Limb (tissue), 2 donors: ENCODE measurements around the gene PROKR1.
A peak's percentile ranks its signal among the peaks of the same experiment; 100 is the strongest.
"Not testable (repeated sequence)": the region's sequence is repeated elsewhere in the genome, so short reads cannot be mapped to it uniquely, and the experiment has no call there.

Experiments
- DNase-seq, 2 donors: peaks; one replicate each; pipeline ENCODE4 v3.0.0-alpha.2; 2016; ENCODE audit errors: extremely low spot score in 2 of 2

Gene PROKR1

GRCh38 chr2:68653538-68653982, 10.2 kb downstream of the PROKR1 start:
- peak in 1 of 2 donors; percentile 51 for DNase-seq

DNA sequence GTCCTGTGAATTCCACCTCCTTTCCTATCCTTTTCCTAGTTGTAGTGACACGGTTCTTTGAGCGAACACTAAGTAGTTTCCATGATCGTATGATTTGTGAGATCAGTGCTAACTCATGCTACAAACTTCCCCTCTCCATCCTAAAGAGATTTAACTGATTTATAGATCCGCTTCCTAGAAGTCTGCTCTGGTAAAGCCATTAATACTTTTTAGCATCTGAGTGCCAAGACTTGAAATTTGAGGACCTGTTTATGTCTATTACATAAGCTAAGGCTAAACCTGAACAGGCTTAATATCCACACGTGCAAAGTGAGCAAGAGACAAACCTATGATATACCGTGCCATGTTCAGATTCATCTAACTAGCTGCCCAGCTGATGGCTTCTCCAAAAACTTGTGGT, 14.9 kb downstream of the PROKR1 start:
- DNase-seq, result peak in 1 of 2 donors; percentile 78

DNA sequence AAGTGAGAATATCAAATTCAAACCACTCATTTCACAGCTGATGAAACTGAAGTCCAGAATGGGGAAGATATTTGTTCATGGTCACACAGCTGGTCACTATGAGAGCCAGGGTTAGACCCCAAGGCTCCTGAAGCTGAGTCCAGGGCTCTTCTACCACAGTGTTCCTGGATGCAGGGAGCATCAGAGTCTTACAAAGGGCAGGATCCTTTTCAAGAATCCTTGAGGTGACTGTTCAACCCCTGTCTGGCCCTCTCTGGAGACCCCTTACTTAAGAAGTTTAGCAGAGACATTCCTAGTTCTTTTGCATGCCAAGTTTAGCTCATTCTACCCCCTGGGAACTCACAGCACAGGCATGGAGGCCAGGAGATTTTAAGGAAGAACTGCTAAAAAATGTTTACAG, 15.7 kb downstream of the PROKR1 start:
- no peak for DNase-seq

GRCh38 chr2:68660658-68661057, 17.3 kb downstream of the PROKR1 start:
- DNase-seq, result no peak

- no peak for DNase-seq
These were observed 19.1 kb downstream of the PROKR1 start for GRCh38 chr2:68662466-68662865.

DNA sequence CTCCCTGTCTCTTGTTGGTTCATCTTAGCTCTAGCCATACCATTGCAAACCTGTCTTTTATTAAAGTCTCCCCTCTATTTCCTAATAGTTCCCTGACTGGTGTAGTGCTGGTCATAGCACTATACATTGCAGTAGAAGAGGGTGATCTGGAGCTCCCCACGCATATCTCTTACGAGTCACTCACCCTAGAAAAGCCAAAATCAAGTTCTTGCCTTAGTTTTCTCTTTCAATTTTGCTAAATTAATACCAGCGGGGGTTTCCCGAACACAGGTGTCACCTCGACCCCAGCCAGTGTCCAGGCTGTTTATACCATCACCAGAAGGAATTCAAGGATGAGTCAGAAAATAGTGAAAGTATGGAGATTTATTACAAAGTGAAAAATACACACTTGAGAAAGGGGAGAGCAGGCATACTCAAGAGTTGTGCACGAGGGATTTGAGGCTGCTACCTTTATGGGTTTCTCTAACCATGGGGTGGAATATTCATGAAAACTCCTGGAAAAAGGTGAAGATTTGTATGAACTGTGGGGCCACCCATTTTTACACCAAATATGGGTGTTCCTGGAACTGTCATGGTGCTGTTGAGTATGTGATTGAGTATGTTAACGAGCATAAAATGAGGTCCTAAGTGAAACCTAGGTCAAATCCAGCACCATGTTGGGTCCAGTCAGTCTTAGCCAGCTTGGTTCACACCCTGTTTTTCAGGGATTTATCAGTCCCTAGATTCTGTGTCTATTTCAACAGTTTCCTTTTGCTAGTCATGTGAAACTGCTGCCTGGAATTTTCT, 20.2 kb downstream of the PROKR1 start:
- DNase-seq, result no peak

DNA sequence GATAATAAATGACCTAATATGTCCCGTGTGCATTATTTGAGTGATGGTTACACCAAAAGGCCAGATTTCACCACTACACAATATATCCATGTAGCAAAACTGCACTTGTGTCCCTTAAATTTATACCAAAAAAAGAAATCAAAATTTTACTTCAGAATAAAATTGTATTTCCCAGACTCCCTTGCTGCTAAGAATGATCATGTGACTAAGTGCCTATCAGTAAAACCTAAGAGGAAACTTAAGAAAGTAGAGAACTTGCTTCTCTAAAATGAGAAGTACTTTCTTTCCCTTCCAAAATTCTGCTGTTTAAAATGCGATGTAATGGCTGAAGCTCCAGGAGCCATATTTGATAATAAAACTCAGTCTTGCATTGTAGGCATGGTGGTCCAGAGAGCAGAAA, 24.0 kb downstream of the PROKR1 start:
- DNase-seq, result no peak

GRCh38 chr2:68669651-68670050, 26.3 kb downstream of the PROKR1 start:
- DNase-seq, result no peak

DNA sequence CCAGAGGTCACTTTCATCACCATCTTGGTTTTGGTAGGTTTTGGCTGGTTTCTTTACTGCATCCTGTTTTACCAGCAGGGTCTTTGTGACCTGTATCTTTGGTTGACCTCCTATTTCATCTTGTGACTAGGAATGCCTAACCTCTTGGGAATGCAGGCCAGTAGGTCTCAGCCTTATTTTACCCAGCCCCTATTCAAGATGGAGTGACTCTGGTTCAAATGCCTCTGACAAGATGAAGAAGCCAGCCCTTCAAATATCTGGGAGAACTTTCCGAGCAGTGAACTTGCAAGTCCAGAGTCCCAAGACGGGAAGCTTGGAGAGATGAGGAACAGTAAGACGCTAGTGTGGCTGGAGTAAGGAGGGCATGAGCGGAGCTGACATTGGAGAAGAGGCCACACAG, 28.6 kb downstream of the PROKR1 start:
- DNase-seq, result no peak

- DNase-seq, result no peak
These were observed 30.3 kb downstream of the PROKR1 start for GRCh38 chr2:68673631-68674030.

GRCh38 chr2:68675470-68675869, 32.1 kb downstream of the PROKR1 start:
- no peak for DNase-seq

DNA sequence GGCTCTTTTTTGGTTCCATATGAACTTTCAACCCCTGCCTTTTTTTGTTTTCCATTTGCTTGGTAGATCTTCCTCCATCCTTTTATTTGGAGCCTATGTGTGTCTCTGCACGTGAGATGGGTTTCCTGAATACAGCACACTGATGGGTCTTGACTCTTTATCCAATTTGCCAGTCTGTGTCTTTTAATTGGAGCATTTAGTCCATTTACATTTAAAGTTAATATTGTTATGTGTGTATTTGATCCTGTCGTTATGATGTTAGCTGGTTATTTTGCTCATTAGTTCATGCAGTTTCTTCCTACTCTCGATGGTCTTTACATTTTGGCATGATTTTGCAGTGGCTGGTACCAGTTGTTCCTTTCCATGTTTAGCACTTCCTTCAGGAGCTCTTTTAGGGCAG, 34.5 kb downstream of the PROKR1 start:
- DNase-seq, result not testable (repeated sequence)

DNA sequence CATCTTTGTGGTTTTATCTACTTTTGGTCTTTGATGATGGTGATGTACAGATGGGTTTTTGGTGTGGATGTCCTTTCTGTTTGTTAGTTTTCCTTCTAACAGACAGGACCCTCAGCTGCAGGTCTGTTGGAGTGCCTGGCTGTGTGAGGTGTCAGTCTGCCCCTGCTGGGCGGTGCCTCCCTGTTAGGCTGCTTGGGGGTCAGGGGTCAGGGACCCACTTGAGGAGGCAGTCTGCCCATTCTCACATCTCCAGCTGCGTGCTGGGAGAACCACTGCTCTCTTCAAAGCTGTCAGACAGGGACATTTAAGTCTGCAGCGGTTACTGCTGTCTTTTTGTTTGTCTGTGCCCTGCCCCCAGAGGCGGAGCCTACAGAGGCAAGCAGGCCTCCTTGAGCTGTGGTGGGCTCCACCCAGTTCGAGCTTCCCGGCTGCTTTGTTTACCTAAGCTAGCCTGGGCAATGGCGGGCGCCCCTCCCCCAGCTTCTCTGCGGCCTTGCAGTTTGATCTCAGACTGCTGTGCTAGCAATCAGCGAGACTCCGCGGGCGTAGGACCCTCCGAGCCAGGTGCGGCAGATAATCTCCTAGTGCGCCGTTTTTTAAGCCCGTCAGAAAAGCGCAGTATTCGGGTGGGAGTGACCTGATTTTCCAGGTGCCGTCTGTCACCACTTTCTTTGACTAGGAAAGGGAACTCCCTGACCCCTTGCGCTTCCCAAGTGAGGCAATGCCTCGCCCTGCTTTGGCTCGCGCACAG, 36.0 kb downstream of the PROKR1 start:
- DNase-seq, result not testable (repeated sequence)

- not testable (repeated sequence) for DNase-seq
These were observed 36.5 kb downstream of the PROKR1 start for GRCh38 chr2:68679917-68680267.

- no peak for DNase-seq
These were observed 40.8 kb downstream of the PROKR1 start for GRCh38 chr2:68684197-68684596.

GRCh38 chr2:68686178-68686577, 42.8 kb downstream of the PROKR1 start:
- no peak for DNase-seq

GRCh38 chr2:68687018-68687417, 43.6 kb downstream of the PROKR1 start:
- DNase-seq, result no peak

- no peak for DNase-seq
These were observed 46.5 kb downstream of the PROKR1 start for GRCh38 chr2:68689553-68690537.

DNA sequence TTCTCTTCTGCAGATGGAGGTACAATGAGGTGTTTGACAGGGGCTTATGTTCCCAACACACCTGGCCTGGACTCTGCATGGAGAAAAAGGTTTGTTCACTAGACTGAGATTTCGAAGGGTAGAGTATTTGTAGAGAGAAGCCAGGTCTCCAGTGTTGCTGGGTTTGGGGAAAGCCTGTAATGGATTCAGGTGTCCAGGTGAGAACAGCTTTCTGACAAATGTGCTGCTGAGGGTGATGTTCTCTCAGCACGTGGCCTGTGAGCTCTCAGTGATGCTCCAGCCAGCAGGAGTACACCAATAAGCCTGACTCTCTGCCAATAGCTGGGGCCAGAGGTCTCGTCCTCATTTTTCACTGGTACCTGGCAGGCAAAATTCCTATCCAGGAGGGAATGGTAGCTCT, 47.5 kb downstream of the PROKR1 start:
- DNase-seq, result no peak

GRCh38 chr2:68692511-68692910, 49.1 kb downstream of the PROKR1 start:
- no peak for DNase-seq

DNA sequence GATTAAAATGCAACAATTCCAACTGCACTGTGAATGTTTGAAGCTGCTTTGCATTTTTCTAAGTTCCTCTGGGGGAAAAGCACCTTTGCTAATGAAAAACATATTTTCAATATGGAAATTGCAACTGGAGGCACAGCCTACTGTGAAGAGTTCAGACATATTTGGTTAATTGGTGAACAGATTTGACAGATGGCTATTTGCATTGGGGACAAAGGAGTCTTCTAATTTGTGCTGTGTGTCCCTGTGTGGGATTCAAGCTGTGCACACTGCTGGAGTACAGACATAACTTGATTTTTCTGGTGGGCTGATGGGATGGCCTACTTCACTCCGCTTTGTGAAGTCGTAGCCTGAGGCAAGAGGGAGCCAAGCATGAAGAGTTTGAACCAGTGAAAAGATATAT, 50.6 kb downstream of the PROKR1 start:
- no peak for DNase-seq

- no peak for DNase-seq
These were observed 52.6 kb downstream of the PROKR1 start for GRCh38 chr2:68695971-68696370.
